ENCODE measurements around the gene PSMB1.
"Not testable (repeated sequence)": the region's sequence is repeated elsewhere in the genome, so short reads cannot be mapped to it uniquely, and the experiment has no call there.

The PSMB1 gene

DNA sequence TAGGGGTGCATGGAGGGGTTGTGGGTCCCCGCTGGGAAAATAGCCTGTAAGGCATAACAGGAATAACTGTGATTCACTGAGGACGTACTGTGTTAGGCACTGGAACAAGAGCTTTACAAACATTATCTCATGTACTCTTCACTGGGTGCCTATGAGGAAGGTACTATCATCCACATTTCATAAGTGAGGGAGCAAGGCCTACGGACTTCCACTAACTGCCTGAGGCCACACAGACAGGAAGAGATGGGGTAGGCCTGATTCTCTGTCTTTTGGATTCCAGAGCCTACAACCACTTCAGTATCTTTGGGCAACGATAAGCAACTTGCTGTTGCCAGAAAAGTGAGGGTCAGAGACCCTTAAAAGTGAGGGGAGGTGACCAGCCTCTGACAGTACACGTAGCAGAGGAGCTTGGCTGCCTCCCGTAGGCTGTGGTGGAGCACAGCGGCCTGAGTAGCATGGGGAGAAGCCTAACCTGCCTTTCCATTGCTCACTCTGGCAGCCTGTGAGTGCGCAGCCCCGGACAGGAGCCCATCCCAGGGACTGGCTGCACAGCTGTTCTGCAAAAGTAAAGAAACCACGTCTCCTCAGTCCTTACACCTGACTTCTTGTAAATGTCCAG, 30.4 kb downstream of the PSMB1 start:
- H3K27ac ChIP-seq, result no peak overlapping the region
- TF ChIP-seq, protein P1, sequence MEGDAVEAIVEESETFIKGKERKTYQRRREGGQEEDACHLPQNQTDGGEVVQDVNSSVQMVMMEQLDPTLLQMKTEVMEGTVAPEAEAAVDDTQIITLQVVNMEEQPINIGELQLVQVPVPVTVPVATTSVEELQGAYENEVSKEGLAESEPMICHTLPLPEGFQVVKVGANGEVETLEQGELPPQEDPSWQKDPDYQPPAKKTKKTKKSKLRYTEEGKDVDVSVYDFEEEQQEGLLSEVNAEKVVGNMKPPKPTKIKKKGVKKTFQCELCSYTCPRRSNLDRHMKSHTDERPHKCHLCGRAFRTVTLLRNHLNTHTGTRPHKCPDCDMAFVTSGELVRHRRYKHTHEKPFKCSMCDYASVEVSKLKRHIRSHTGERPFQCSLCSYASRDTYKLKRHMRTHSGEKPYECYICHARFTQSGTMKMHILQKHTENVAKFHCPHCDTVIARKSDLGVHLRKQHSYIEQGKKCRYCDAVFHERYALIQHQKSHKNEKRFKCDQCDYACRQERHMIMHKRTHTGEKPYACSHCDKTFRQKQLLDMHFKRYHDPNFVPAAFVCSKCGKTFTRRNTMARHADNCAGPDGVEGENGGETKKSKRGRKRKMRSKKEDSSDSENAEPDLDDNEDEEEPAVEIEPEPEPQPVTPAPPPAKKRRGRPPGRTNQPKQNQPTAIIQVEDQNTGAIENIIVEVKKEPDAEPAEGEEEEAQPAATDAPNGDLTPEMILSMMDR (conservative IDR thresholded peaks at IDR 0.05), result peak; percentile 36
- TF ChIP-seq ZFX (IDR thresholded peaks at IDR 0.05), result no peak

DNA sequence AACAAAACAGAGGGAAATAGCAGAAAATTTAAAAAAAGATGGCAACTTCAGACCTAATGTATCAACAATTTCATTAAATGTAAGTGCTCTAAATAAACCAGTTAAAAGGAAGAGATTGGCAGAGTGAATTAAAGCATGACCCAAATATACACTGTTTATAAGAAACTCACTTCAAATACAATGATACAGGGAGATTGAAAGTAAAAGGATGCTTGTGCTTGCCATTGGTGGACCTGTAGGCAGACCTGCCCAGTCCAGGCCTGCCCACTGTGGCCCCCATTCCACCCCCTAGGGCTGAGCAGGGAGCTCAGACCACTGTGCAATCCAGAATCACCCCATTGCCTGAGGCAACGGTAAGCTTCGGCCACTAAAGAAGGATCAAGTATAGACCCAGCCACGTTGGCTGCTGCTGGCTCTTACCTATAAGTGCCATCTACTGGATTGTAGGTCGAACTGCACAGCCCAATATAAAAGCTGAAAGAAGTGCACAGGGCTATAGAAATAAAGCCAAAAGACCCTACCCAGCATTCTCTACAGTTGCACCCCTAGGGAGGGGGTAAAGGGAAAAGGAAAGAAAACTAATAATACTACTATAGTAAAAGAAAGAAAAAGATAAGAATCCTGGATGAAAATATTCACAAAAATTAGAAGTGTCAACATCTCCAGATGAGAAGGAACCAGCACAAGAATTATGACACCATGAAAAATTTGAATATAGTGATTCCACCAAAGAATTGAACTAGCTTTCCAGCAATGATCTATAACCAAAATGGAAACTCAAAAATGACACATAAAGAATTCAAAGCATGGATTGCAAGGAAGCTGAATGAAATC, 36.1 kb downstream of the PSMB1 start:
- no peak for TF ChIP-seq ZFX (IDR thresholded peaks at IDR 0.05)
- TF ChIP-seq, protein P1 (conservative IDR thresholded peaks at IDR 0.05), result peak; percentile 87
- no peak overlapping the region for H3K27ac ChIP-seq

DNA sequence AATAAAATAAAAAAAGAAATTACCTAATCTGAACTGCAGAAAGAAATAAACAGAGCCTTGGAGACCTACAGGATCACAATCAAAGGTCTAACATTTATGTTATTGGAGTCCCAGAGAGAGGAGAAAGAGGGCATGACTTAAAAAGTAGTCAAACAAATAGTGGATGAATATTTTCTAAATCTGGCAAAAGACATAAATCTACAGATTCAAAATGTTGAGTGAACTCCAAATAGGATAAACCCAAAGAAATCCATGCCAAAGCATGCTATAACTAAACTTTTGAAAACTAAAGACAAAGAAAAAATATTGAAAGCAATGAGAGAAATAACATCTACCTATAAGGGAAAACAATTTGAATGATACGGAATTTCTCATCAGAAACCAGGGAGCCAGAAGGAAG, 38.2 kb downstream of the PSMB1 start:
- TF ChIP-seq ZFX (IDR thresholded peaks at IDR 0.05), result no peak
- TF ChIP-seq, protein P1 (conservative IDR thresholded peaks at IDR 0.05), result no peak
- no peak overlapping the region for H3K27ac ChIP-seq

DNA sequence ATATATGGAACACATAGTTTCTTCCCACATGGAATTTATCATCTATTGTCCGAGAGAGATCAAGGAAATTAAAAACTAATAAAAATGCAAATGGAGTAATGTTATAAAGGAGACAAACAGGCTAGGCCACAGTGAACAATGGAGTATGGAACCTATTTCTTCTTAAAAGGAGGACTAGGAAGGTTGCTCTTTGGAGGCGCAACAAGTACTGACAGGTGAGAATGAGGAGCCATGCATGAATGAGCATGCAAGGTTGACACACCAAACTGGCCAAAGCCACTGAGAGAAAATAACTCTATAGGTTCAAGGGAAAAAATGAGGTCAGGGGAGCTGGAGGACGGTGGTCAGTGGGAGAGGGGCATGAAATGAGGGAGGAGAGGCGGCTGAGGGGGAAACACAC, 40.9 kb downstream of the PSMB1 start:
- H3K27ac ChIP-seq, result no peak overlapping the region

DNA sequence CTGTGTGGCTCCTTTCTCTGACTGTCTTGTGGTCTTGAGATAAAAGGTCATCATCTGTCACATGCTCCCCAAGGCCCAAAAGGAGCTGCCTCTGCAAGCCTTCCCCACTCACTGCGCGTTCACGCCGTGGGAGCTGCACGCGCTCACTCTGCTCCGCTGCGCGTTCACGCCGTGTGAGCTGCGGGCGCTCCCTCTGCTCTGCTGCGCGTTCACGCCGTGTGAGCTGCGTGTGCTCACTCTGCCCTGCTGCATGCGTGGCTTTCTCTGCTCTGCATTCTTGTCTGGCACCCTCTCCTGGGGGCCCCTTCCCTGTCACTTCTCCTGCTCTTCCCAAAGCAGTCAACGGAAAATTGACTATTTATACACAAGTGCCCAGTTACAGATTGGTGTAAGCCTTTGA, 42.5 kb downstream of the PSMB1 start:
- no peak overlapping the region for H3K27ac ChIP-seq
- TF ChIP-seq, protein P1 (conservative IDR thresholded peaks at IDR 0.05), result no peak
- TF ChIP-seq ZFX (IDR thresholded peaks at IDR 0.05), result no peak

More for the DNA sequence above, 40.9 kb downstream of the PSMB1 start:
- no peak for TF ChIP-seq ZFX (IDR thresholded peaks at IDR 0.05)
- TF ChIP-seq, protein P1 (conservative IDR thresholded peaks at IDR 0.05), result no peak

DNA sequence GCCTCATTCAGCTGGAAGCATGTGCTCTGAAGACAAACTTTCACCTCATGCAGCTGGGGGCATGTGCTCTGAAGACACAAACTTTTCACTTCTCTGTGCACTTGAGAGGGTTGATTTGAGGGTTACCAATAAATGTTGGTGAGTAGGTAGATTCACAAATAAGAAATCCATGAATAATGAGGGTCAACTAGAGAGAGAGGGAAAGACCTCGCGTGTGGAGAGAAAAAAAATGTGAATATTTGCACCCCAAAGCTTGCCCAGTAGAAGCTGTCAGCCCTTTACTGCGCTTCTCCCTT, 43.4 kb downstream of the PSMB1 start:
- H3K27ac ChIP-seq, result no peak overlapping the region
- TF ChIP-seq, protein P1 (conservative IDR thresholded peaks at IDR 0.05), result no peak
- TF ChIP-seq ZFX (IDR thresholded peaks at IDR 0.05), result no peak

DNA sequence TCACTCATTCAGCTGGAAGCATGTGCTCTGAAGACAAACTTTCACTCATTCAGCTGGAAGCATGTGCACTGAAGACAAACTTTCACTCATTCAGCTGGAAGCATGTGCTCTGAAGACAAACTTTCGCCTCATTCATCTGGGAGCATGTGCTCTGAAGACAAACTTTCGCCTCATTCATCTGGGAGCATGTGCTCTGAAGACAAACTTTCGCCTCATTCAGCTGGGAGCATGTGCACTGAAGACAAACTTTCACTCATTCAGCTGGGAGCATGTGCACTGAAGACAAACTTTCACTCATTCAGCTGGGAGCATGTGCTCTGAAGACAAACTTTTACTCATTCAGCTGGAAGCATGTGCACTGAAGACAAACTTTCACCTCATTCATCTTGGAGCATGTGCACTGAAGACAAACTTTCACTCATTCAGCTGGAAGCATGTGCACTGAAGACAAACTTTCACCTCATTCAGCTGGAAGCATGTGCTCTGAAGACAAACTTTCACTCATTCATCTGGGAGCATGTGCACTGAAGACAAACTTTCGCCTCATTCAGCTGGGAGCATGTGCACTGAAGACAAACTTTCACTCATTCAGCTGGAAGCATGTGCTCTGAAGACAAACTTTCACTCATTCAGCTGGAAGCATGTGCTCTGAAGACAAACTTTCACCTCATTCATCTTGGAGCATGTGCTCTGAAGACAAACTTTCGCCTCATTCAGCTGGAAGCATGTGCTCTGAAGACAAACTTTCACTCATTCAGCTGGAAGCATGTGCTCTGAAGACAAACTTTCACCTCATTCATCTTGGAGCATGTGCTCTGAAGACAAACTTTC, 44.0 kb downstream of the PSMB1 start:
- not testable (repeated sequence) for H3K27ac ChIP-seq

DNA sequence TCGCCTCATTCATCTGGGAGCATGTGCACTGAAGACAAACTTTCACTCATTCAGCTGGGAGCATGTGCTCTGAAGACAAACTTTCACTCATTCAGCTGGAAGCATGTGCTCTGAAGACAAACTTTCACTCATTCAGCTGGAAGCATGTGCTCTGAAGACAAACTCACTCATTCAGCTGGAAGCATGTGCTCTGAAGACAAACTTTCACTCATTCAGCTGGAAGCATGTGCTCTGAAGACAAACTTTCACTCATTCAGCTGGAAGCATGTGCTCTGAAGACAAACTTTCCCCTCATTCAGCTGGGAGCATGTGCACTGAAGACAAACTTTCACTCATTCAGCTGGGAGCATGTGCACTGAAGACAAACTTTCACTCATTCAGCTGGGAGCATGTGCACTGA, 44.8 kb downstream of the PSMB1 start:
- H3K27ac ChIP-seq, result not testable (repeated sequence)

DNA sequence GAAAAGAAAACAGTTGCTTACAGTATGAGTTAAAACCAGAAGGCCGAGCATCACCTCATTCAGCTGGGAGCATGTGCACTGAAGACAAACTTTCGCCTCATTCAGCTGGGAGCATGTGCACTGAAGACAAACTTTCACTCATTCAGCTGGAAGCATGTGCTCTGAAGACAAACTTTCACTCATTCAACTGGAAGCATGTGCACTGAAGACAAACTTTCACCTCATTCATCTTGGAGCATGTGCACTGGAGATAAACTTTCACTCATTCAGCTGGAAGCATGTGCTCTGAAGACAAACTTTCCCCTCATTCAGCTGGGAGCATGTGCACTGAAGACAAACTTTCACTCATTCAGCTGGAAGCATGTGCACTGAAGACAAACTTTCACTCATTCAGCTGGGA, 45.4 kb downstream of the PSMB1 start:
- H3K27ac ChIP-seq, result not testable (repeated sequence)

All from C4-2B (cell line).